ENCODE measurements around the gene CLEC19A. TPM values are rescaled to one million over a fixed set of nuclear protein-coding genes. Genes with fewer than 3 reads are reported as not detected.

CLEC19A gene
- polyA plus RNA-seq, 3 donors: 0.45 TPM; not detected in 2

DNA sequence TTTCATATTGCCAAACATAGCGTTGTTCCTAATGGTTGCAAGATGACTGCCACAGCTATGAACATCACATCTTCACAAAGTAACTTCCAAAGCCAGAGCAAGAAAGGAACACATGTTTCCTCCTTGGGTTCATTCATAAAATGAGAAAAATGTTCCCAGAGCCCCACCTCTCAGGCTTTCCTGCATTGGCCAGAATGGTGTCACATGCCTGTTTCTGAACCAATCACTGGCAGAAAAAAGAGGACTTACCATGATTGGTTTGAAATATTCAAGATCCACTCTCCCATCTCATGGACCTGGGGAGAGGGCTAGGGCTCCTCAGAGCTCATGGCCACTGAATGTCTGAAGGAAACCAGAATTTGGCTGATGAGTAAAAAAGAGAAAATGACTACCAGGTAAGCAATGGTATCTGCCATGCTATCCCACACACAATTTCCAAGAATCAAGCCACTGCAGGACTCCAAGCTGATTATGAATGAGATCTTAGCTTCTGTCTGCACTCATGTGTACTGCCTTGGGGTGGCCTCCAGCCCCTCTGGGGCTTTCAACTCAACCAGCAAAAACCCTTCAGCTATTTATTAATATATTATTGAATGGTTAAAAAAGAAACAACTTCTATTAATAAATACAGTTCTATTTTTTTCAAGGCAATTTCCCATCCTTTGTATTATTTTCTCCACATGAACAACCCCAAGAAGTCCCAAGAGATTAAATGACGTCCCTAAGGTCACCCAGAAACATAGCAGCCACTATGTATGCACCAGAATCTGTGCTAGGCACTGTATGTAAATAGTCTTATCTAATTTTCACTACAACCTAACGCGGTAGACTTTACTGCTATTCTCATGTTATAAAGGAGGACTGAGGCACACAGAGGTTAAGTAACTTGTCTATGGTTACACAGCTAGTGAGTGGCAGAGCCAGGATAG, 70.8 kb downstream of the CLEC19A start:
- 46 to 74% (median 70%) methylated on average over 4 of the region's 4 CpGs for WGBS, 3 donors

DNA sequence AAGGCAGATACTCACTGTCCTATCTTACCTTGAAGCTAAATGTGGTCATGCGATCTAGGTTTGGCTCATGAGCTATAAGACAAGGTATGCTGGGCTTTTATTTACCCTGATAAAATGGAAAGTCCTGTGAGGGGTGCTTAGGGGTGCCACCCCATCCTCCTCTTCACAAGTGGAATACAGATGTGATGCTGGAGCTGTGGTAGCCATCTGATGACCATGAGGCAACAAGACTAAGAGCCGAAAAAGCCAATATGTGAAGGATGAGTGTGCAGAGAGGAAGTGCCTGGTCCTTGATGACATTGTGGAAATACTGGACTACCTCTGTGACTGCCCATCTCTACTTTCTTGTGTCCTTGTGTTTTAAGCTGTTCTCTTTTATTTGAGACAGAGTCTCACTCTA, 74.0 kb downstream of the CLEC19A start:
- 89 to 98% (median 96%) methylated on average over 2 of the region's 2 CpGs for WGBS, 3 donors
- H3K27ac ChIP-seq (ENCODE audit: low read depth, low read length): no peak overlapping the region

More for the DNA sequence above, 70.8 kb downstream of the CLEC19A start:
- no peak overlapping the region for H3K27ac ChIP-seq (ENCODE audit: low read depth, low read length)

Other genes with a start within 250 kb of the CLEC19A start
- 10 to 100 TPM in 2 of 3 donors, 1 to 10 TPM in 1; 8.5 to 14.7 (median 10.2) TPM for gene COQ7, start 218.1 kb upstream of the CLEC19A start, polyA plus RNA-seq
- 10 to 100 TPM in 2 of 3 donors, 1 to 10 TPM in 1; 7.7 to 29.1 (median 25.4) TPM for gene ITPRIPL2, start 171.8 kb upstream of the CLEC19A start, polyA plus RNA-seq
- 10 to 100 TPM in 1 of 3 donors, 1 to 10 TPM in 2; 1.7 to 11.6 (median 2.1) TPM for gene SYT17, start 117.5 kb upstream of the CLEC19A start, polyA plus RNA-seq
- gene TMC5, start 132.2 kb downstream of the CLEC19A start, polyA plus RNA-seq: 1 to 10 TPM in 1 of 3 donors, under 1 TPM in 2; 0.34 to 2.0 (median 0.51) TPM
- 10 to 100 TPM; 23.9 to 40.5 (median 29.6) TPM for gene GDE1, start 236.4 kb downstream of the CLEC19A start, polyA plus RNA-seq
- 1 to 10 TPM; 2.9 to 8.2 (median 4.2) TPM for gene CCP110, start 238.2 kb downstream of the CLEC19A start, polyA plus RNA-seq

All from adipose tissue (tissue), 3 donors.